Measurements from ENCODE around the gene VPS9D1. TPM values are rescaled to one million over a fixed set of nuclear protein-coding genes. Genes with fewer than 3 reads are reported as not detected.

Gene VPS9D1
- total and polyA plus RNA-seq, 9 donors = 0.50 to 15.5 (median 9.7) TPM

DNA sequence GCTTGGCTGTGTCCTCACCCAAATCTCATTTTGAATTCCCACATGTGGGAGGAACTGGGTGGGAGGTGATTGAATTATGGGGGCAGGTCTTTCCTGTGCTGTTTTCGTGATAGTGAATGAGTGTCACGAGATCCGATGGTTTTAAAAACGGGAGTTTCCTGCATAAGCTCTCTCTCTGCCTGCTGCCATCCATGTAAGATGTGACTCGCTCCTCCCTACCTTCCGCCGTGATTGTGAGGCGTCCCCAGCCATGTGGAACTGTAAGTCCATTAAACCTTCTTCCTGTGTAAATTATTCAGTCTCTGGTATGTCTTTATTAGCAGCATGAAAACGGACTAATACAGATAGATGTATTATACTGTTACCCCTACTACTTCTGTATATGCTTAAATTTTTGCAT is 59.5 kb downstream of the VPS9D1 start:
- intact Hi-C loops (cut with DNase I) = no loop called here
- no peaks in the 10 kb centered on the region for H3K9me3 ChIP-seq
- 92 to 95% (median 92%) methylated on average over 9 of the region's 9 CpGs for WGBS, 3 donors
- peaks cover 13% of the 10 kb centered on the region for H3K4me1 ChIP-seq (ENCODE audit: insufficient read depth)
- no peaks in the 10 kb centered on the region for H3K27me3 ChIP-seq
- H3K4me3 ChIP-seq = no peak overlapping the region
- no peaks in the 10 kb centered on the region for H3K36me3 ChIP-seq
- TF ChIP-seq CTCF (IDR thresholded peaks at IDR 0.05) = no peak
- no peak for TF ChIP-seq EP300 (IDR thresholded peaks at IDR 0.05)
- TF ChIP-seq POLR2A (IDR thresholded peaks at IDR 0.05) = no peak
- no peak overlapping the region for H3K27ac ChIP-seq
- no peak for DNase-seq

DNA sequence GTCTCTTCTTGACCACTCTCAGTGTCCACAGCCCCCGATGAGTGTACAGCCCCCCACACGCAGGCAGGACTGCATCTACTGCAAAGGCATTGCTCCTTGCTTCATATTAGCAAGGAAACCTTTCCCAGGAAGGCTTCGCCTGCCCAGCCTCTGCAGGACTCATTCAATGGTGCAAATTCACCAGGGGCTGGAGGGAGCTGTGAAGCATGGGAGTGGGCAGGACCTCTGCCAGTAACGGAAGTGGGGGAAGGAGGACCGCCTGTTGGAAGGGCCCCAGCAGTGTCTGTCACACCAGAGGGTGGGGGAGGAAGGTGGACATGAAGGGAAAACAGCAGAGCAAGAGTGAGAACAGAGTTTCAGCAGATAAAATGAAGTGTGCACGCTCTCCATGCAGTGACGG is 60.6 kb downstream of the VPS9D1 start:
- Histone ChIP-seq H3K27me3 (no peaks in the 10 kb centered on the region), H3K9me3 (no peaks in the 10 kb centered on the region), H3K36me3 (no peaks in the 10 kb centered on the region), H3K4me1 (ENCODE audit: insufficient read depth) (peaks cover 13% of the 10 kb centered on the region), H3K27ac (no peak overlapping the region), H3K4me3 (no peak overlapping the region)
- DNase-seq = no peak
- TF ChIP-seq CTCF (IDR thresholded peaks at IDR 0.05) = no peak
- no peak for TF ChIP-seq POLR2A (IDR thresholded peaks at IDR 0.05)
- TF ChIP-seq EP300 (IDR thresholded peaks at IDR 0.05) = no peak
- 92 to 95% (median 92%) methylated on average over 7 of the region's 7 CpGs for WGBS, 3 donors
- intact Hi-C loops (cut with DNase I) = no loop called here

GRCh38 chr16:89658221-89658879 is 62.3 kb downstream of the VPS9D1 start:
- intact Hi-C loops (cut with DNase I) = no loop called here

GRCh38 chr16:89657442-89658220 is 63.1 kb downstream of the VPS9D1 start, which contains the start of the genes CHMP1A and SPATA33:
Gene CHMP1A (minus strand): TSS chr16:89657708. CDS start chr16:89657588, 120 bp downstream.
Gene SPATA33 (plus strand): TSS chr16:89657836. CDS start chr16:89657912, 76 bp downstream.
- intact Hi-C loops (cut with DNase I) = no loop called here
- peak within 1 kb of the TSS in 1 of 2 donors; percentile 36 for H3K27ac ChIP-seq
- peaks cover 13% of the 10 kb centered on the region for H3K4me1 ChIP-seq (ENCODE audit: insufficient read depth)
- H3K27me3 ChIP-seq = no peaks in the 10 kb centered on the region
- peak; percentile 86 to 95 (median 93) for DNase-seq
- 0 to 1% (median 0%) methylated on average over 69 to 99 of the region's 99 CpGs for WGBS, 3 donors
- H3K36me3 ChIP-seq = no peaks in the 10 kb centered on the region
- TF ChIP-seq CTCF (IDR thresholded peaks at IDR 0.05) = no peak
- TF ChIP-seq EP300 (IDR thresholded peaks at IDR 0.05) = no peak
- TF ChIP-seq POLR2A (IDR thresholded peaks at IDR 0.05) = peak; percentile 58
- no peaks in the 10 kb centered on the region for H3K9me3 ChIP-seq
- peak within 1 kb of the TSS; percentile 83 for H3K4me3 ChIP-seq

More at GRCh38 chr16:89658221-89658879, 62.3 kb downstream of the VPS9D1 start:
- no peak for DNase-seq
- no peak for TF ChIP-seq CTCF (IDR thresholded peaks at IDR 0.05)
- TF ChIP-seq EP300 (IDR thresholded peaks at IDR 0.05) = no peak
- Histone ChIP-seq H3K27ac (no peak overlapping the region), H3K36me3 (no peaks in the 10 kb centered on the region), H3K27me3 (no peaks in the 10 kb centered on the region), H3K9me3 (no peaks in the 10 kb centered on the region), H3K4me3 (peak overlapping the region; percentile 83), H3K4me1 (ENCODE audit: insufficient read depth) (peaks cover 13% of the 10 kb centered on the region)
- WGBS, 3 donors = 8 to 13% (median 10%) methylated on average over 27 of the region's 27 CpGs

Other genes starting within 250 kb of the VPS9D1 start
- 100 to 1,000 TPM in 5 of 7 donors, 10 to 100 TPM in 2; 56.1 to 188 (median 123) TPM for gene ANKRD11, start 230.3 kb downstream of the VPS9D1 start, total RNA-seq
- 10 to 100 TPM; 52.1 to 68.5 TPM for gene ANKRD11, start 230.3 kb downstream of the VPS9D1 start, polyA plus RNA-seq
- 100 to 1,000 TPM in 3 of 7 donors, 10 to 100 TPM in 4; 73.5 to 145 (median 96.0) TPM for gene SPG7, start 212.5 kb downstream of the VPS9D1 start, total RNA-seq
- 10 to 100 TPM; 48.9 to 76.7 TPM for gene SPG7, start 212.5 kb downstream of the VPS9D1 start, polyA plus RNA-seq
- gene RPL13, start 160.2 kb downstream of the VPS9D1 start, total RNA-seq = over 10,000 TPM in 2 of 7 donors, 1,000 to 10,000 TPM in 5; 4,259 to 21,366 (median 5,883) TPM
- gene RPL13, start 160.2 kb downstream of the VPS9D1 start, polyA plus RNA-seq = over 10,000 TPM in 1 of 2 donors, 1,000 to 10,000 TPM in 1; 1,317 to 14,290 TPM
- 1 to 10 TPM in 3 of 7 donors, under 1 TPM in 3, not detected in 1; 0.36 to 4.0 (median 1.2) TPM for gene CPNE7, start 145.1 kb downstream of the VPS9D1 start, total RNA-seq
- under 1 TPM in 1 of 2 donors, not detected in 1; 0.90 TPM for gene CPNE7, start 145.1 kb downstream of the VPS9D1 start, polyA plus RNA-seq
- gene DPEP1, start 107.3 kb downstream of the VPS9D1 start, total RNA-seq = 1 to 10 TPM in 3 of 7 donors, under 1 TPM in 3, not detected in 1; 0.30 to 5.7 (median 1.3) TPM
- gene DPEP1, start 107.3 kb downstream of the VPS9D1 start, polyA plus RNA-seq = 1 to 10 TPM in 1 of 2 donors, under 1 TPM in 1; 0.35 to 3.3 TPM
- gene CHMP1A, start 63.2 kb downstream of the VPS9D1 start, total RNA-seq = 10 to 100 TPM; 36.0 to 76.8 (median 54.2) TPM
- 10 to 100 TPM; 13.2 to 49.2 TPM for gene CHMP1A, start 63.2 kb downstream of the VPS9D1 start, polyA plus RNA-seq
- gene SPATA33, start 63.1 kb downstream of the VPS9D1 start, total RNA-seq = 1 to 10 TPM; 1.5 to 8.2 (median 5.8) TPM
- gene SPATA33, start 63.1 kb downstream of the VPS9D1 start, polyA plus RNA-seq = 1 to 10 TPM; 3.4 to 3.7 TPM
- 10 to 100 TPM; 22.8 to 62.1 (median 51.9) TPM for gene CDK10, start 34.2 kb downstream of the VPS9D1 start, total RNA-seq
- gene CDK10, start 34.2 kb downstream of the VPS9D1 start, polyA plus RNA-seq = 10 to 100 TPM; 16.9 to 54.5 TPM
- gene SPATA2L, start 19.2 kb downstream of the VPS9D1 start, total RNA-seq = 10 to 100 TPM in 4 of 7 donors, 1 to 10 TPM in 3; 3.6 to 29.8 (median 11.1) TPM
- 1 to 10 TPM in 1 of 2 donors, under 1 TPM in 1; 0.42 to 4.8 TPM for gene SPATA2L, start 19.2 kb downstream of the VPS9D1 start, polyA plus RNA-seq
- gene ZNF276, start 639 bp upstream of the VPS9D1 start, total RNA-seq = 10 to 100 TPM; 21.7 to 39.9 (median 28.3) TPM
- 10 to 100 TPM in 1 of 2 donors, 1 to 10 TPM in 1; 7.1 to 25.2 TPM for gene ZNF276, start 639 bp upstream of the VPS9D1 start, polyA plus RNA-seq
- 1 to 10 TPM in 6 of 7 donors, under 1 TPM in 1; 0.91 to 7.6 (median 5.1) TPM for gene FANCA, start 95.7 kb upstream of the VPS9D1 start, total RNA-seq
- gene FANCA, start 95.7 kb upstream of the VPS9D1 start, polyA plus RNA-seq = 1 to 10 TPM; 2.0 to 2.2 TPM
- gene SPIRE2, start 107.6 kb upstream of the VPS9D1 start, total RNA-seq = 10 to 100 TPM in 1 of 7 donors, 1 to 10 TPM in 5, under 1 TPM in 1; 0.95 to 28.7 (median 6.1) TPM
- 1 to 10 TPM; 2.5 to 2.9 TPM for gene SPIRE2, start 107.6 kb upstream of the VPS9D1 start, polyA plus RNA-seq
- gene TCF25, start 152.7 kb upstream of the VPS9D1 start, total RNA-seq = 100 to 1,000 TPM; 132 to 210 (median 185) TPM
- 100 to 1,000 TPM; 122 to 186 TPM for gene TCF25, start 152.7 kb upstream of the VPS9D1 start, polyA plus RNA-seq
- 1 to 10 TPM; 3.6 to 8.5 (median 6.2) TPM for gene MC1R, start 198.0 kb upstream of the VPS9D1 start, total RNA-seq
- gene MC1R, start 198.0 kb upstream of the VPS9D1 start, polyA plus RNA-seq = 1 to 10 TPM in 1 of 2 donors, under 1 TPM in 1; 0.42 to 4.4 TPM
- 10 to 100 TPM in 1 of 7 donors, 1 to 10 TPM in 5, under 1 TPM in 1; 0.73 to 22.6 (median 2.5) TPM for gene TUBB3, start 202.4 kb upstream of the VPS9D1 start, total RNA-seq
- 1 to 10 TPM; 1.4 to 2.7 TPM for gene TUBB3, start 202.4 kb upstream of the VPS9D1 start, polyA plus RNA-seq
- 10 to 100 TPM; 37.8 to 64.4 (median 53.3) TPM for gene DEF8, start 227.9 kb upstream of the VPS9D1 start, total RNA-seq
- 10 to 100 TPM; 17.9 to 44.4 TPM for gene DEF8, start 227.9 kb upstream of the VPS9D1 start, polyA plus RNA-seq

Data from ovary (tissue), 9 donors.